ENCODE results near the gene AGXT.
A peak's percentile ranks its signal among the peaks of the same experiment; 100 is the strongest.

Gene AGXT

DNA sequence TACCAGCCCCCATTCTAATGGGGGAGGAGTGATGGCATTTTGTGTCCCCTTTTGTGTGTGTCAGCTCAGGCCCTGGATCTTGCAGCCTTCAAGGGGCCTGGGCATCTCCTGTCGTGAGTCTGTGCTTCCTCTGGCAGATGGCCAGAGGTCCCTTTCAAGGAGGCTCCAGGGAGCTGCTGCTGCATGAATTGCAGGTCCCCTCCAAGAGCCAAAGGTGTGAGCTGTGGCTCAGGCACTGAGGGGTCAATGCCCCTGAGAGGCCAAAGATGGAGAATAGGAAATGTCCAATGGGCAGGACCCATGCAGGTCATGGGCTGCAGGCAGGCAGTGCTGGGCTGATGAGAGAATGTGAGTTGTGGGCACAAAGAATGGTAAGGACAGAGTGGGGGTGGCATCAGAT is 16.9 kb downstream of the AGXT start:
- H3K9me3 Mint-ChIP-seq (ENCODE audit: low read depth): no peaks in the 10 kb centered on the region
- no peak overlapping the region for H3K4me3 Mint-ChIP-seq
- no peaks in the 10 kb centered on the region for H3K27me3 Mint-ChIP-seq
- no peaks in the 10 kb centered on the region for H3K36me3 Mint-ChIP-seq
- H3K4me1 Mint-ChIP-seq (ENCODE audit: low read depth): peaks cover 3% of the 10 kb centered on the region
- no peak overlapping the region for H3K27ac Mint-ChIP-seq

DNA sequence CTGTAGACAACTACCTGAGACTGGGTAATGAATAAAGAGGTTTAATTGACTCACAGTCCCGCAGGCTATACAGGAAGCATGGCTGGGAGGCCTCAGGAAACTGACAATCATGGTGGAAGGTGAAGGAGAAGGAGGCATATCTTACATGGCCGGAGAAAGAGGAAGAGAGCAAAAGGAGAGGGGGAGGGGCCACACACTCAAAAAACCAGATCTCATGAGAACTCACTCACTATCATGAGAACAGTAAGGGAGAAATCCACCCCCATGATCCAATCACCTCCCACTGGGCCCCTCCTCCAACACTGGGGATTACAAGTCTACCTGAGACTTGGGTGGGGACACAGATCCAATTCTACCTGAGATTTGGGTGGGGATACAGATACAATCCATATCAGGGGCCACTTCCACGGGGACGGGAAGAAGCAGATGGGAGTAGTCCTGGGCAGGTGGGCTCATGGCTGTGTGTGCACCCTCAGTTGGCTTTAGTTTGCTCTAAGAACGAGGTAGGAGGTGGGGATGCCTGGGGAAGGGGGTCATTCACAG is 17.5 kb downstream of the AGXT start:
- Mint-ChIP-seq H3K9me3 (ENCODE audit: low read depth) (no peaks in the 10 kb centered on the region), H3K4me1 (ENCODE audit: low read depth) (peaks cover 3% of the 10 kb centered on the region), H3K27ac (no peak overlapping the region), H3K27me3 (no peaks in the 10 kb centered on the region), H3K36me3 (no peaks in the 10 kb centered on the region), H3K4me3 (no peak overlapping the region)

DNA sequence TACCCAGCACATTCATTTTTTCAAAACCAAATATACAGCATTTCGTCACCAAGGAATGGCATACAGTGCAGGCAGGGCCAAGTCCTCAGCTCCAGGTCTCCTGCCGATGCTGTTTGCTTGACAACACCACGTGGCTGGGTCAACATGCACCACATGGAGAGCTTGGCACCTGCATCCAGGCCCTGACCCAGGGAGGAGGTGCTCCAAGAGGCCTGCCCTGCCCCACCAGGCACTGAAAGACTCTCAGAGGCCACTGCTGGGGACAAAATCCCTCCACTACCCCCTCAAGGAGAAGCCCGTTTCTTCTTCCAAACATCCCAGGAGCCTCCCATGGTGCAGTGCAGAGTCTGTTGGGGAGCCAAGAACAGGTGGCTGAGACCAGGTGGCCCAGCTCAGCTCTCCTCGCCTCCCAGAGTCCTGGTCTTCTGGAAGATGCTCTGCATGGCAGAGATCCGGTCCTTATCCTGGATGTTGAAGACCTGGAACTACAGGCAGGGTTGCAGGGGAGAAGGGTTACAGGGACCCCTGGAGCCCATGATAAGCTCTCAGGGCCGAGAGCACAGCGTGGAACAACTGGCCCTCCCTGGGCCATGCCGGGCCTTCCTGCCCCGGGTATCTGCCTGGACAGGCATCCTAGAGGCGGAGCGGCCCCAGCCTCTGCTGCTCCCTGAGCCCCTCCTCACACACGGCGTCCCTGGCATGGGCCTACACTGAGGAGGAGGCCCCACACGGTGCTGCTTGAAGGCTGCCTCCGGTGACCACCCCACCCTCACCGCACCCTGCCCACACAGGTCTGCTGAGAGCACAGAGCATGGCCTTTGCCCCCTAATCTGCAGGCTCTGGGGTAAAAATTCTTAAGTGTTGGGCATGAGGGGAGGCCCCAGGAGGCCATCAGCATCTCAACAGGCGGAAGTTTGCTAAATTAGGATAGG is 18.3 kb downstream of the AGXT start:
- H3K9me3 Mint-ChIP-seq (ENCODE audit: low read depth): no peaks in the 10 kb centered on the region
- peaks cover 1% of the 10 kb centered on the region for H3K4me1 Mint-ChIP-seq (ENCODE audit: low read depth)
- H3K27me3 Mint-ChIP-seq: no peaks in the 10 kb centered on the region
- no peak overlapping the region for H3K4me3 Mint-ChIP-seq
- no peaks in the 10 kb centered on the region for H3K36me3 Mint-ChIP-seq
- no peak overlapping the region for H3K27ac Mint-ChIP-seq

DNA sequence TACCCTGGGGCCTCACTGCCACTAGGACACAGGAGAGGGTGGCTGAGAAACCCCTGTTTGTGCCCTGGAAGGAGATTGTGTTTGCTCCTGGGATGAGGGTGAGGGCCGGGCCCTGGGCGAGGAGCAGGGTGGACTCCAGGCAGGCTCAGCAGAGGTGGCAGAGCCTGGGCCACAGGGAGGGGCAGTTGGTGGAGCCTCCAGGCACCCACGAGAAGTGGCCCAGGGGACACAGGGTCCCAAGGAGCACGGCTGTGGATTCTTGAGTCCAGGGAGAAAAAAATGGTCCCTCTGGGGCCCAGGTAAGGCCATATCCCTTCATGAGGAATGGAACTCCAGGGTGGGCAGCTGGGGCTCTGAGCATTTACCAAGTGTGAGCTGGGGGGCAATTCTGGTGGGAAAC is 19.0 kb downstream of the AGXT start:
- H3K36me3 Mint-ChIP-seq: no peaks in the 10 kb centered on the region

DNA sequence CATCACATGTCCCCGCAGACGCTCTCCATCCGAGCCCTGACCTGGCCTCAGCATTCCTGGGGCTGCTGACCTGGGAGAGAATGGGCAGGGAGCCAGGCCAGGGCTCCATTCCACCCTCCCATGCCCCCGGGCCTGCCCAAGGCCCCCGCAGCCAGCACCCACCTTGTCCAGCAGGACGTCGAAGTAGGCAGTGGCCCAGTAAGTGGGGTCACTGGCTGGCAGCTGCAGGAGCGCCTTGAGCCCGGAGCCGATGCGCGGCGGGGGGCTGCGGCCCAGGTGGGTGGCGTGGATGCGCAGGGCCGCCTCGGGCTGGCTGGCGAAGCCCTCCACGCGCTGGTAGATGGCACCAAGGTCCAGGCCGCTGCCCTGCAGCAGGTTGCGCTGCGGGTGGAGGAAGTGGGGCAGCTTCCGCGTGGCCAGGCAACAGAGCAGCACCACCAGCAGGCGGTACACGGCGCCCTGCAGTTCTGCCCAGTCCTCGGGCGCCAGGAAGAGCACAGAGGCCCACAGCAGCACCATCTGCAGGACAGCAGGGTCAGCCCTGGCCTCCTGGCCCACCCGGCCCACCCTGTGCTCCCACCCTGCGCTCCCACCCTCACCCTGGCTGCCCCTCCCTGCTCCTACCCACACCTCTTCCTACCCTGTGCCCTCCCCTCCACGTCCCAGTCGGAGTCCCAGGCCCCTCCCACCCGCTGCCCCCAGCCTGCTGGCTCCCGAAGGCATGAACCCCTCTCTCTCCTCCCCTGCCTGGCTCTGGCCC is 19.7 kb downstream of the AGXT start:
- H3K4me1 Mint-ChIP-seq (ENCODE audit: low read depth): no peaks in the 10 kb centered on the region

More for the DNA sequence above, 19.0 kb downstream of the AGXT start:
- Mint-ChIP-seq H3K9me3 (ENCODE audit: low read depth) (no peaks in the 10 kb centered on the region), H3K4me3 (no peak overlapping the region), H3K27me3 (no peaks in the 10 kb centered on the region), H3K27ac (no peak overlapping the region), H3K4me1 (ENCODE audit: low read depth) (no peaks in the 10 kb centered on the region)

DNA sequence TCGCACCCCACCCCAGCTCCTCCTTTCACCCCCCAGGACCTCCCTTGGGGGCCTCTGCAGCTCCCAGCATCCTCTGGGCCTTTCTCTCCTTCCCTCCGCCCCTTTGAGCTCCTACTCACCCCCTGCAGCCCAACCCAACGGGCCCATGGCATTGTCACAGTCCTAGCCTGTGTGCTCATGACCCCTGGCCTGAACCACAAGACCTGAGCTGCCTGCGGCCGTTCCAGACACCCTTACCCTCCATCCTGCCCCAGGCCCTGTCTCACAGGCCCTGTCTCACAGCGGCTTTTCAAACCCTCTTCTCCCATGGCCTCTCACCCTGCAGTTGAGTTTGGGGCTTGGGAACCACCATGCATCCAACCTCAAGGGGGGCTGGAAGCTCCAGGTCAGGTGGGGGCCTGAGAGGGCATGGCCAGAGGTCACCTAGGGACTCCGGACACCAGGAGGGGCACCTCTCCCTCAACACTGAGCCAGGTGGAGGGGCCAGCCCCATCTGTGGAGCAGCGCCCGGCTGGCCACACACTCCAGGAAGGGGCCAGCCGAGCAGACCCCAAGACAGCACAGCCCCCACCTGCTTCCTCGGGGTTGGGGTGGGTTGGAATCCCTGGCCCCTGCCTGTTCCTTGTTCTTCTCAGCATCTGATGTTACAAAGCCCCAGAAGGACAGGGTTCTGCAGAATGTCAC is 20.4 kb downstream of the AGXT start:
- H3K4me1 Mint-ChIP-seq (ENCODE audit: low read depth): peaks cover 4% of the 10 kb centered on the region
- H3K4me3 Mint-ChIP-seq: no peak overlapping the region
- no peaks in the 10 kb centered on the region for H3K27me3 Mint-ChIP-seq
- no peak overlapping the region for H3K27ac Mint-ChIP-seq
- no peaks in the 10 kb centered on the region for H3K36me3 Mint-ChIP-seq
- H3K9me3 Mint-ChIP-seq (ENCODE audit: low read depth): no peaks in the 10 kb centered on the region

More for the DNA sequence above, 19.7 kb downstream of the AGXT start:
- no peaks in the 10 kb centered on the region for H3K9me3 Mint-ChIP-seq (ENCODE audit: low read depth)
- H3K27ac Mint-ChIP-seq: no peak overlapping the region
- H3K27me3 Mint-ChIP-seq: no peaks in the 10 kb centered on the region
- no peak overlapping the region for H3K4me3 Mint-ChIP-seq
- H3K36me3 Mint-ChIP-seq: no peaks in the 10 kb centered on the region

DNA sequence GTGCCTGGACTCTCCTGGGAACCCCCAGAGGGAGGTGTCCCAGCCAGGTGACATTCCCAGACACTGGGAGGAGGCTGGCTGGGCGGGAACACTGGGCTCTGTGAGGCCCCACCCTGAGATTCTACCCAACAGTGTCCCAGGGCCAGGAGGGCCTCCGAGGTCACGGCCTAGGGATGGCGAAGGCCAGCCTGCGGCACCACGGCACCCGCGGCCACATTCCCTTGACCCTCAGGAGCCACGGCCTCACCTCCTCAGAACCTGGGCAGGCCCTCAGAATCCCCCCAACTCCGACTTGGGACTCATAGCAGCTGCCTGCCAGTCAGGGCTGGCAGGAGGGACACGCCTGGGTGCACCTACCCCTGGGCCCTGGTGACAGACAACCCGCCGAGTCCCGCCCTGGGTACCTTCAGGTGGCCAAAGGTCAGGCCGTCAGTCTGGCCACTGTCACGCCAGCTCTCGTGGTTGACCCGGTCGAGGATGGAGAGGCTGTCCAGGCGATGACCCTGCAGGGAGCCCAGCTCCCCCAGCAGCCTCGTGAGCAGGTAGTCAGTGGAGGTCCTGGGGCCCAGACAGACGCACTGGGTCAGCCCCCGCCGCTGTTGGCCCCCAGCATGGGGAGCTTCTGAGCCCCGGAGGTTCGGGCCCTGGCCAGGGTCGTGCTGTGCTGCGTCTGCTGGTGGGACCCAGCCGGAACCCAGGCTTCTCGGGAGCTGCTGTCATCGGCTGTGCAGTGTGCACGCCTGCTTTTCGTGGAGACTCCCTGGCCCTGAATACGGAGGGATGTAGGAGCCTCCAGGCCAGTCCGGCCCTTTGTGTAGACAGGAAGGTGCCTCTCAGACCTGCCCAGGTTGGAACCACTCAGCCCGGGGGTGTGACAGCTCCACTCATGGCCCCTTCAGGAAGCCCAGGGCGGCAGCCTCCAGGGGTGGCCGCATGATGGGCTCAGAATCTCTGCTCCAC is 21.3 kb downstream of the AGXT start:
- H3K9me3 Mint-ChIP-seq (ENCODE audit: low read depth): no peaks in the 10 kb centered on the region
- H3K4me3 Mint-ChIP-seq: no peak overlapping the region
- H3K4me1 Mint-ChIP-seq (ENCODE audit: low read depth): peaks cover 4% of the 10 kb centered on the region
- no peaks in the 10 kb centered on the region for H3K36me3 Mint-ChIP-seq
- no peaks in the 10 kb centered on the region for H3K27me3 Mint-ChIP-seq
- H3K27ac Mint-ChIP-seq: no peak overlapping the region

DNA sequence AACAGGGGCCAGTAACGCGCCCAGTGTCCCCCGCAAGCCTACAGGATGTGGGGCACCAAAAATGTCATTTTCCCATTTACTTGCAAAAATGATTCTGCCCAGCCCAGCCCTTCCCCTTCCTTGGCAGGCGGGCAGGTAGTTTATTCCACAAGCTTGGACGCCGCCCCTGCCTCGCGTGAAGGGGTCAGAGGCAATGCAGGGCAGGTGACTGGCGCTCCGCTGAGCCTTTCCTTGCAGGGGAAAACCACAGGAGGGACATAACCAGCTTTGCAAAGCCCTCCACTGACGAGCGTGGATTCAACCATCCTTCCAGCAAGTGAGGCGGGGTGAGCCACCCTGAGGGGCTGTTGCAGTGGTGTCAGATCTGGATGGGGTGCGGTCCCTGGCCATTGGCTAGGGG is 22.1 kb downstream of the AGXT start:
- Mint-ChIP-seq H3K4me1 (ENCODE audit: low read depth) (peaks cover 4% of the 10 kb centered on the region), H3K27me3 (no peaks in the 10 kb centered on the region), H3K27ac (no peak overlapping the region), H3K4me3 (no peak overlapping the region), H3K36me3 (no peaks in the 10 kb centered on the region), H3K9me3 (ENCODE audit: low read depth) (no peaks in the 10 kb centered on the region)

DNA sequence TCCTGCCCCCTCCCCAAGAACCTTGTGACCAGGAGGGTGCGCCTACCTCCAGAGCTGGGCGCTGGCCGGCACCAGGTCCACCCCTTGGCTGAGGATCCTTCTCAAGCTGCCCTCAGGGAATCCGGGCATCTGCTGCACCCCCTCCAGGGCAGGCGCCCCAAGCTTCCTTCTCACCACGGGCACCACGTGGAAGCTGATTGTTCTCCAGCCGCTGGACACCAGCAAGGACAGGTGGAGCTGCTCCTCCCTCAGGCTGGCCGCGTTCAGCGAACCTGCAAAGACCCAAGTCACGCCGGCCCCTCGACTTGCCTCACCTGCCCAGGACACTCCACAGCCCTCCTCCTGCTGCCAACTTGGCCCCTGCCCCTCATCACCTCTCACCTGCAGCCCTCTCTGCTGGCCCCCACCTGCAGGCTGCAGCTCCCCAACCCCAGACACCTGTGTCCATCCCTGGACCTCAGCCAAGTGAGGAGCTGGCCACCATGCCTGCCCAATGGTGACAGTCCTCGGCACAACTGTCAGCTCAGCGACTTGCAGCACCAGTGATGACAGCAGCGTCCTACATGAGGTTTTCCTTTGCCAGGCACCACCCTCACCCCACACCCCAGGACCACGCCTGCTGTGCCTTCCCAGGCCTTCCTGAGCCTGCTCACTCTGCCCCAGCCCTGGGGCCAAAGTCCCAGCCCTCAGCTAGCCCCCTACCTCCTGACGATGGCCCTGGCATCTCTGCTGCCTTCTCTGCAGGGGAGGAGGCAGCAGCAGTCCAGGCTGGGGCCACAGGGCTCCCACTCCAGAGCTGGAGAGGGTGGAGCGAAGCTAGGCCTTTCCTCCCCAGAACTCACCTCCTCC is 23.1 kb downstream of the AGXT start:
- no peaks in the 10 kb centered on the region for H3K9me3 Mint-ChIP-seq (ENCODE audit: low read depth)
- H3K4me3 Mint-ChIP-seq: no peak overlapping the region
- no peaks in the 10 kb centered on the region for H3K27me3 Mint-ChIP-seq
- H3K27ac Mint-ChIP-seq: no peak overlapping the region
- H3K36me3 Mint-ChIP-seq: no peaks in the 10 kb centered on the region
- peaks cover 4% of the 10 kb centered on the region for H3K4me1 Mint-ChIP-seq (ENCODE audit: low read depth)

DNA sequence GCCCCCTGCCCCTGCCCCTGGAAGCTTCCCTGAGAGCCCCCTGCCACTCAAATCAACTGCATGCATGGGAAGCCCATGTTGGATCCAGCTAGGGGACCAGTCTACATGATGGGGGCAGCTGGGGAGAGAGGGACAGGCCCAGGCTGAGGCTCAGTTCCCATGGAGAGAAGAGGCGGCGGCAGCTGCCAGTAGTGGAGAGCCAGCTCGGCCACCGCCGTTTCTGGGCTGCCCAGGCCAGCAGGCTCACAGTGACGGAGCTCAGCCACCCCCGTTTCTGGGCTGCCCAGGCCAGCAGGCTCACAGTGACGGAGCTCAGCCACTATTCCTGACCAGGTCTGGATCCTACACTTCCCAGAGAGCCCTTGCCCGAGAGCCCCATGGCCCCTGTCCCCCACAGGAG is 23.7 kb downstream of the AGXT start:
- Mint-ChIP-seq H3K4me3 (no peak overlapping the region), H3K4me1 (ENCODE audit: low read depth) (peaks cover 4% of the 10 kb centered on the region), H3K9me3 (ENCODE audit: low read depth) (no peaks in the 10 kb centered on the region), H3K27me3 (no peaks in the 10 kb centered on the region), H3K36me3 (no peaks in the 10 kb centered on the region), H3K27ac (no peak overlapping the region)

DNA sequence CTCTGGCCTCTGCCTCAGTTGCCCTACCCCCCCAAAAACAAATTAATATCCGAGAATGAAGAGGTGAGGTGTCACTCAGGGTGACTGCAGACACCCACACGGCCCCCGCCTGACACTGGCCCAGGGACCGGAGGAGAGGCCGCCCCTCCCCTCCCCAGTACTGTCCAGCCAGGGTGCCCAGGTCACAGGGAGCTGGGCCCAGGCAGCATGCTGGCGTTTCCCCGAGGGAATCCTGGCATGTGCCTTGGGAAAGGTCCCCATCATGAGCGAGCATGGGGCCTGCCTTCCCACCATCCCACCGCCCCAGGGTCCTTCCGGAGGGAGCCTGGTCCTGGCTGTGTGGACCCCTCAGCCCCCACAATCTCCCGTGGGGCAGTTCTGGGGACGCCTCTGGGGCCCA is 24.3 kb downstream of the AGXT start:
- Mint-ChIP-seq H3K27me3 (no peaks in the 10 kb centered on the region), H3K9me3 (ENCODE audit: low read depth) (no peaks in the 10 kb centered on the region), H3K4me3 (no peak overlapping the region), H3K27ac (no peak overlapping the region), H3K4me1 (ENCODE audit: low read depth) (peaks cover 4% of the 10 kb centered on the region), H3K36me3 (no peaks in the 10 kb centered on the region)

DNA sequence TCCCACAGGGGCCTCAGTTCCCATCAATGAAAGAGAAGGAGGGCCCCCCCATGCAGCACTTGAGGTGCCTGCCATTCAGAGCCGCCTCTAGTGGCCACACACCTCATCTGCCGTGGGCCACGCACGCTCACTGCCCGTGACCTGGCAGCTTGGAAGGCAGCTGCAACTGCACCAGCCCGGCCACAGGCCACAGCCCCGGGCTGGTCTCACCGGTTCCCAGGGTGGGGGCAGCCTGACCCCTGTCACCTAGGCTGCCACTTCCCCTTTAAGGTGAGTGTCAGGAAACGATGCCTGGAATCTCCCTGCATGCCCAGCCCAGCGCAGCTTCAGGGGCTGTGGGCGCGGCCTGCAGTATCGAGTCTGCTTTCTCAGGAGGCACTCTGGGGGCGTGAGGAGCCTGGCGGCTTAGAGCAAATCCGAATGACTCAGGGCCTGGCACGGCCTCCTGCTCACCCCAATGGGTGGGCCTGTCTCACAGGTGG is 24.8 kb downstream of the AGXT start:
- no peaks in the 10 kb centered on the region for H3K9me3 Mint-ChIP-seq (ENCODE audit: low read depth)
- no peaks in the 10 kb centered on the region for H3K27me3 Mint-ChIP-seq
- H3K4me3 Mint-ChIP-seq: peak overlapping the region; percentile 23
- peaks cover 4% of the 10 kb centered on the region for H3K4me1 Mint-ChIP-seq (ENCODE audit: low read depth)
- peak overlapping the region; percentile 16 for H3K27ac Mint-ChIP-seq
- H3K36me3 Mint-ChIP-seq: no peaks in the 10 kb centered on the region

DNA sequence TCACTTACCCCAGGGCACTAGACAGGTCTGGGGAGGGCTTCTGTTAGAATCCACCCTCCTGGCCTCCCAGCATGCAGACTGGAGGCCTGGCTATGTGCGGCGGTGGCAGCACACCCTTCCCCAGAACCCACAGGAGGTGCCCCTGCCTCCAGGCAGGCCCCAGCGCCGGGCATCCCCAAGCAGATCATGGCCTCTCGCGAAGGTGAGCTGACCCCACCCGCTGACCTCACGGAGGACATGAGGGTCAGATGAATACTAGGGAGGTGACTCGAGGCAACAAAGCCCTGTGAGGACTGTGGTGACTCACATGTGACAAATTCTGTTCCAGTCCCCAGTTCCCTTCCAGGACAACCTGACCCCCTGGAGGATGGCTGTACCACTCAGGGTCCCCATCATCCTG is 25.4 kb downstream of the AGXT start:
- Mint-ChIP-seq H3K36me3 (no peaks in the 10 kb centered on the region), H3K4me1 (ENCODE audit: low read depth) (peaks cover 4% of the 10 kb centered on the region), H3K4me3 (no peak overlapping the region), H3K27me3 (no peaks in the 10 kb centered on the region), H3K27ac (no peak overlapping the region), H3K9me3 (ENCODE audit: low read depth) (no peaks in the 10 kb centered on the region)
